K562 (cell line): ENCODE data around the gene SLC43A1. TPM values are rescaled to one million over a fixed set of nuclear protein-coding genes. Genes with fewer than 3 reads are reported as not detected.

Source experiments
- ARID1B ChIP-seq: fragments of 450-650 bp; IDR thresholded peaks from 2 replicates; pipeline ENCODE4 v1.6.1; 2016; ENCODE audit warnings: antibody characterized with exemption, mild to moderate bottlenecking, inconsistent platforms
- BRD4 ChIP-seq: fragments of 200-600 bp; sonication (generic); IDR thresholded peaks from 2 replicates; pipeline ENCODE4 v1.6.1; 2017; ENCODE audit warnings: inconsistent platforms
- EP300 ChIP-seq: IDR thresholded peaks from 2 replicates; pipeline ENCODE4 v1.6.1; 2012; ENCODE audit warnings: low read length, improper control_type of control experiment
- GATAD2B ChIP-seq: fragments of 450-650 bp; IDR thresholded peaks from 2 replicates; pipeline ENCODE4 v1.6.1; 2017; ENCODE audit warnings: mild to moderate bottlenecking, borderline replicate concordance
- HDAC3 ChIP-seq: fragments of 450-650 bp; IDR thresholded peaks from 2 replicates; pipeline ENCODE4 v1.6.1; 2018; ENCODE audit warnings: borderline replicate concordance, mild to moderate bottlenecking, moderate library complexity; ENCODE audit not compliant: partially characterized antibody
- NCOR1 ChIP-seq: fragments of 450-650 bp; IDR thresholded peaks from 2 replicates; pipeline ENCODE4 v1.6.1; 2016; ENCODE audit warnings: mild to moderate bottlenecking, moderate library complexity
- NRF1 ChIP-seq, 2 experiments: fragments of 450-650 bp; IDR thresholded peaks in 1 of 2; conservative IDR thresholded peaks in 1 of 2; 2 replicates each; pipeline ENCODE4 v1.6.1; 2014; ENCODE audit warnings: mild to moderate bottlenecking in 2 of 2
- PHF8 ChIP-seq: fragments of 200-600 bp; sonication (generic); IDR thresholded peaks from 2 replicates; pipeline ENCODE4 v1.6.1; 2012; ENCODE audit warnings: mixed run types, mild to moderate bottlenecking, inconsistent platforms, low read length, moderate library complexity, borderline replicate concordance
- SAP30 ChIP-seq: fragments of 200-600 bp; sonication (generic); IDR thresholded peaks from 2 replicates; pipeline ENCODE4 v1.6.1; 2012; ENCODE audit warnings: borderline replicate concordance, low read depth, mild to moderate bottlenecking, moderate library complexity, low read length, control low read depth, inconsistent platforms; ENCODE audit not compliant: insufficient read depth, poor library complexity, severe bottlenecking
- SUPT5H ChIP-seq: fragments of 450-650 bp; IDR thresholded peaks from 2 replicates; pipeline ENCODE4 v1.6.1; 2016
- TBL1XR1 ChIP-seq, 2 experiments: IDR thresholded peaks; 2 replicates each; pipeline ENCODE4 v1.6.1; 2012; ENCODE audit warnings: improper control_type of control experiment in 2 of 2, low read length in 2 of 2, mild to moderate bottlenecking in 1 of 2
- TBP ChIP-seq: optimal IDR thresholded peaks from 2 replicates; pipeline ENCODE3; 2011; ENCODE audit warnings: low read depth, low read length, improper control_type of control experiment
- TSC22D4 ChIP-seq: fragments of 450-650 bp; IDR thresholded peaks from 2 replicates; pipeline ENCODE4 v1.6.1; 2016; ENCODE audit warnings: missing genetic modification characterization, missing biosample characterization, control low read depth
- ZBTB1 ChIP-seq: sonication (generic); formaldehyde crosslinking; IDR thresholded peaks from 2 replicates; pipeline ENCODE4 v1.8.1; 2023; ENCODE audit warnings: missing genetic modification reagents, low read depth, mild to moderate bottlenecking, borderline replicate concordance
- polyA plus RNA-seq, 8 experiments: library from polyadenylated mRNA; depleted of rRNA in 4 of 8; stranded (reverse) in 5 of 8; unstranded in 3 of 8; fragments of >200 nt; fragmentation: Nextera tagmentation in 2 of 8; fragmentation: Illumina TruSeq in 1 of 8; extraction: Ambion mirVana in 2 of 8; extraction: Trizol in 1 of 8; gene quantifications; 2 replicates each; pipeline versions ENCODE4 v1.2.1 to v1.2.3, GENCODE V29; 2011 to 2014; ENCODE audit warnings: inconsistent platforms in 1 of 8, missing spikeins in 1 of 8
- total RNA-seq, 7 experiments: library from RNA; depleted of rRNA in 6 of 7; stranded (reverse); fragments of >200 nt in 6 of 7; fragmentation: Illumina TruSeq in 2 of 7; extraction: Trizol in 2 of 7; gene quantifications; 2 replicates each; pipeline versions ENCODE4 v1.2.1 to v1.2.3, GENCODE V29; 2011 to 2021; ENCODE audit warnings: low replicate concordance in 1 of 7
- TF ChIP-seq, protein P1 (sequence below): IDR thresholded peaks from 2 replicates; pipeline ENCODE4 v1.6.1; 2011; ENCODE audit not compliant: insufficient read length; ENCODE audit errors: extremely low read depth
- TF ChIP-seq, protein P2 (sequence below): fragments of 250-450 bp; sonication (Bioruptor Pico); IDR thresholded peaks from 2 replicates; pipeline ENCODE4 v1.5.0; 2021; ENCODE audit warnings: mild to moderate bottlenecking, borderline replicate concordance
- TF ChIP-seq, protein P3 (sequence below): sonication (generic); formaldehyde crosslinking; IDR thresholded peaks from 2 replicates; pipeline ENCODE4 v1.8.0; 2022; ENCODE audit warnings: mild to moderate bottlenecking, missing genetic modification reagents
- TF ChIP-seq, protein P4 (sequence below): sonication (generic); formaldehyde crosslinking; IDR thresholded peaks from 2 replicates; pipeline ENCODE4 v1.8.1; 2023; ENCODE audit warnings: mild to moderate bottlenecking, missing genetic modification reagents

SLC43A1 gene
- total and polyA plus RNA-seq, 9 of the 15 experiments (the other 6 are each of a cell fraction or from before 2014, with no cell fraction given), result 2.6 to 41.8 (median 24.6) TPM

DNA sequence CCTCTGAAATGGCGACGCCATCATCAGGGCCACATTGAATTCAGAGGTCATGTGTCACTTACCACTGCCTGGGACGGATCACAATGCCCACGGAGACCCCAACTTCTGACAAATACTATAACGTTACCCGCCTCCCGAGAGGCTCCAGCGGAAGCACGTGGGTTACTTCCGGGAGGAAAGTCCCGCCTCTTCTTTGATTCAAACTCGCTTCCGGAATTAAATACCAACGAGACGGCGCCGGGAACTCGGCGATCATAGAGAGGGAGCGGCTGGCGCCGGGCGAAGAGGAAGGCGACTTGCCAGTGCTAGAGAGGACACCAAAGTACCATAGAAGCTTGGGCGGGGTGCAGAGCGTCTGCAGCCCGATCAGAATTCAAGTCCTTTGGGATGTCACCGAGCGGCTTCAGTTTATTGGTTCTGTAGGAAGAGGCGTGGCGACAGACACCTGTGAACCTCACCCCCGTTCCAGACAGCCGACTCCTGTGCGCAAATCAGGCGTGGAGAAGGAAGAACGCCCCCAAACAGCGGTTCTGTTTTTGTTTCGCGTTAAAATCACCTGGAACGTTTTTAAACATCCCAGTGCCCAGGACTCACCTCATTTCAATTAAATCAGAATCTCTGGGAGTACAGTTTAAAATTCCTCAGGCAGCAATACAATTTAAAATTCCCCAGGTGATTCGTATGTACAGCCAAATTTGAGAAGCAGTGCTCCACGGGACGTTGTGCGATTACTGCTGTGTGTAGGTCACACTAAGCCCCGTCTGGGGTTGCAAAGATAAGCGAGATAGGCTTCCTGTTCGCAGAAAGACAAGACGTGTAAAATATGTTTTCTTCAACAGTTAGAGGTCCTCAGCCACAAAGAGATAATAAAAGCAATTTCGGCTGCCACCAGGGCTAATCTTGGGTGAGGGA is 15.3 kb upstream of the SLC43A1 start, which contains the start of gene TIMM10 (continued):
- TF ChIP-seq HDAC3 (peak; percentile 85), NRF1 (conservative IDR thresholded peaks at IDR 0.05 in 1 of 2, IDR thresholded peaks at IDR 0.05 in 1 of 2) (peak; percentile 80 to 82), TSC22D4 (no peak), ARID1B (peak; percentile 96), EP300 (peak; percentile 94), TBL1XR1 (IDR thresholded peaks at IDR 0.05; ENCODE audit: low read length in 2 of 2) (peak in 1 of 2 experiments; percentile 94; a peak in 2 of 4 replicates), NCOR1 (peak; percentile 90), PHF8 (peak; percentile 78; the same call in 1 of the 2 replicates), SAP30 (peak; percentile 97), BRD4 (0 out of 2 replicates have a peak, but pooled peaks have one; percentile 53), SUPT5H (peak; percentile 57), TBP (peak; percentile 71), ZBTB1 (CRISPR knock-in tag) (0 out of 2 replicates have a peak, but pooled peaks have one; percentile 19), GATAD2B (peak; percentile 43)
- TF ChIP-seq, protein P1, sequence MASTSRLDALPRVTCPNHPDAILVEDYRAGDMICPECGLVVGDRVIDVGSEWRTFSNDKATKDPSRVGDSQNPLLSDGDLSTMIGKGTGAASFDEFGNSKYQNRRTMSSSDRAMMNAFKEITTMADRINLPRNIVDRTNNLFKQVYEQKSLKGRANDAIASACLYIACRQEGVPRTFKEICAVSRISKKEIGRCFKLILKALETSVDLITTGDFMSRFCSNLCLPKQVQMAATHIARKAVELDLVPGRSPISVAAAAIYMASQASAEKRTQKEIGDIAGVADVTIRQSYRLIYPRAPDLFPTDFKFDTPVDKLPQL, result no peak
- TF ChIP-seq, protein P2, sequence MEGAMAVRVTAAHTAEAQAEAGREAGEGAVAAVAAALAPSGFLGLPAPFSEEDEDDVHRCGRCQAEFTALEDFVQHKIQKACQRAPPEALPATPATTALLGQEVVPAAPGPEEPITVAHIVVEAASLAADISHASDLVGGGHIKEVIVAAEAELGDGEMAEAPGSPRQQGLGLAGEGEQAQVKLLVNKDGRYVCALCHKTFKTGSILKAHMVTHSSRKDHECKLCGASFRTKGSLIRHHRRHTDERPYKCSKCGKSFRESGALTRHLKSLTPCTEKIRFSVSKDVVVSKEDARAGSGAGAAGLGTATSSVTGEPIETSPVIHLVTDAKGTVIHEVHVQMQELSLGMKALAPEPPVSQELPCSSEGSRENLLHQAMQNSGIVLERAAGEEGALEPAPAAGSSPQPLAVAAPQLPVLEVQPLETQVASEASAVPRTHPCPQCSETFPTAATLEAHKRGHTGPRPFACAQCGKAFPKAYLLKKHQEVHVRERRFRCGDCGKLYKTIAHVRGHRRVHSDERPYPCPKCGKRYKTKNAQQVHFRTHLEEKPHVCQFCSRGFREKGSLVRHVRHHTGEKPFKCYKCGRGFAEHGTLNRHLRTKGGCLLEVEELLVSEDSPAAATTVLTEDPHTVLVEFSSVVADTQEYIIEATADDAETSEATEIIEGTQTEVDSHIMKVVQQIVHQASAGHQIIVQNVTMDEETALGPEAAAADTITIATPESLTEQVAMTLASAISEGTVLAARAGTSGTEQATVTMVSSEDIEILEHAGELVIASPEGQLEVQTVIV, result no peak
- TF ChIP-seq, protein P3, sequence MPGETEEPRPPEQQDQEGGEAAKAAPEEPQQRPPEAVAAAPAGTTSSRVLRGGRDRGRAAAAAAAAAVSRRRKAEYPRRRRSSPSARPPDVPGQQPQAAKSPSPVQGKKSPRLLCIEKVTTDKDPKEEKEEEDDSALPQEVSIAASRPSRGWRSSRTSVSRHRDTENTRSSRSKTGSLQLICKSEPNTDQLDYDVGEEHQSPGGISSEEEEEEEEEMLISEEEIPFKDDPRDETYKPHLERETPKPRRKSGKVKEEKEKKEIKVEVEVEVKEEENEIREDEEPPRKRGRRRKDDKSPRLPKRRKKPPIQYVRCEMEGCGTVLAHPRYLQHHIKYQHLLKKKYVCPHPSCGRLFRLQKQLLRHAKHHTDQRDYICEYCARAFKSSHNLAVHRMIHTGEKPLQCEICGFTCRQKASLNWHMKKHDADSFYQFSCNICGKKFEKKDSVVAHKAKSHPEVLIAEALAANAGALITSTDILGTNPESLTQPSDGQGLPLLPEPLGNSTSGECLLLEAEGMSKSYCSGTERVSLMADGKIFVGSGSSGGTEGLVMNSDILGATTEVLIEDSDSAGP (CRISPR knock-in tag), result no peak
- TF ChIP-seq, protein P4, sequence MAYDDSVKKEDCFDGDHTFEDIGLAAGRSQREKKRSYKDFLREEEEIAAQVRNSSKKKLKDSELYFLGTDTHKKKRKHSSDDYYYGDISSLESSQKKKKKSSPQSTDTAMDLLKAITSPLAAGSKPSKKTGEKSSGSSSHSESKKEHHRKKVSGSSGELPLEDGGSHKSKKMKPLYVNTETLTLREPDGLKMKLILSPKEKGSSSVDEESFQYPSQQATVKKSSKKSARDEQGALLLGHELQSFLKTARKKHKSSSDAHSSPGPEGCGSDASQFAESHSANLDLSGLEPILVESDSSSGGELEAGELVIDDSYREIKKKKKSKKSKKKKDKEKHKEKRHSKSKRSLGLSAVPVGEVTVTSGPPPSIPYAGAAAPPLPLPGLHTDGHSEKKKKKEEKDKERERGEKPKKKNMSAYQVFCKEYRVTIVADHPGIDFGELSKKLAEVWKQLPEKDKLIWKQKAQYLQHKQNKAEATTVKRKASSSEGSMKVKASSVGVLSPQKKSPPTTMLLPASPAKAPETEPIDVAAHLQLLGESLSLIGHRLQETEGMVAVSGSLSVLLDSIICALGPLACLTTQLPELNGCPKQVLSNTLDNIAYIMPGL (CRISPR knock-in tag), result peak; percentile 2; the same call in 1 of the 2 replicates
